ENCODE results near the gene EID2B.
A peak's percentile ranks its signal among the peaks of the same experiment; 100 is the strongest.

Gene EID2B

GRCh38 chr19:39531834-39532232, 819 bp downstream of the EID2B start:
- no peak for ATAC-seq

DNA sequence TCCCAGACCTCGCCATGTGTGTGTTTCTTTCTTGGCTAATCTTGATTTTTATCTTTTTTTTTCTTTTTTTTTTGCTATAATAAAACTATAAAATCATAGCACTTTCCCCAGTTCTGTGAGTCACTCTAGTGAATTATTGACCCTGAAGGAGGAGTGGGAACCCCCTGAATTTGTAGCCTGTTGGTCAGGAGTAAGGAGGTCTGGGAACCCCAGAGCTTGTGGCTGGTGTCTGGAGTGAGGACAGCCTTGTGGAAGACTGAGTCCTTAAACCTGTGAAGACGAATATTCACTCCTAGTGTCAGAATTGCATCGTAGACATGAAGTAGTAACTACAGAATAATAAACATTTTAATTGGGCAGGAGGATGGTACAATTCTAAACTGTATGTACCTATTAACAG, 7.4 kb downstream of the EID2B start:
- no peak for ATAC-seq

- peak in 1 of 2 donors; percentile 13 for ATAC-seq
Measured at GRCh38 chr19:39524495-39524894, 8.2 kb downstream of the EID2B start.

- ATAC-seq = no peak
Measured at GRCh38 chr19:39520541-39521484, 11.8 kb downstream of the EID2B start.

DNA sequence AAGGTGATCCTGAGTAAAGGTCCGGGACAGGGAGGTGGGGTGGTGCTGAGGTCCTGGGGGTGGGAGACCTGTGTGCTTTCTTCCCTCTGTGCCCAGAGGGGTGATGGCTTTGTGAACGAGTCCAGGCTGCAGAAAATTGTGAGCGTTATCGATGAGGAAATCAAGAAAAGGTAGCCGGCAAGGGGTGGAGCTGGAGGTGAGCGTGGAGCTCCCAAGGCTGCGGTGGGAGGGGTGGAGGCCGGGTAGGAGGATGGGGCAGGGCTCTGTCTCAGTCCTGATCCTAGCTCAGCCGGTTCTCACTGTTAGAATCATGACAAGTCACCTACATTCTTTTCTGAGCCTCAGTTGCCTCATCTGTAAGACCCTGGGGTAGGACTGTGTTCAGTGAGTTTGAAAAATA, 13.7 kb downstream of the EID2B start:
- ATAC-seq = no peak

DNA sequence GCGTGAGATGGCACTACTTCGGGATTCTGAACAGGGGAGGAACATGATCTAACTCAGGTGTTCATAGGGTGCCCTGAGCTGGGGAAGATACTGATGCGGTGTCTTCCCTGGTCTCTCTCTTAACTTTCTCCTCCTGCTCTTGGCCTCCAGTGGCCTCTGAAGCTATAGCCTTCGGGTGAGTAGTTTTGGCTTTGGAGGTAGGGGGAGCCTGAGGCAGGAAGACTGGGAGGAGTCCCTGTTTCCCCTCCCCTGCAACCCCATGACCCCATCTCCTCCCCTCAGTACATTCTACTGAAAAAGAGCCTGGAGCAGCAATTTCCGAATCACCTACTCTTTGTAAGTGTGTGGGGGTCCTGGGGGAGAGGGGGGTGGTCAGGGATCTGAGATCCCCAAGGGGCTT, 14.2 kb downstream of the EID2B start:
- ATAC-seq = no peak

GRCh38 chr19:39517432-39517831, 15.2 kb downstream of the EID2B start:
- ATAC-seq = no peak

DNA sequence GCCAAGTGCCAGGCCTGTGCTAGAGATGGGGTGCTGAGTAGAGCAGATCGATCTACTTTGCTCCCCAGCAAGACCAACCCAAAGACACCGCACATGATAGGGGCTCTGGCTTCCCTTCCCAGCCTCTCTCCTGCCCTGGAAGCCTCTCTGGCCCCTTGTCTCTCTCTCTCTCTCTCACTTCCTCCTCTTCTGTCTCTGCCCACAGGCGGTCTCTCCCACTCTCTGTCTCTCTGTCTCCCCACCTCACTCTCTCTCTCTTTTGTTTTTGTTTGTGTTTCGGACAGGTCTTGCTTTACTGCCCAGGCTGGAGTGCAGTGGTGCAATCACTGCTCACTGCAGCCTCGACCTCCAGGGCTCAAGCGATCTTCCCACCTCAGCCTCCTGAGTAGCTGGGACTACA, 16.4 kb downstream of the EID2B start:
- ATAC-seq = no peak

DNA sequence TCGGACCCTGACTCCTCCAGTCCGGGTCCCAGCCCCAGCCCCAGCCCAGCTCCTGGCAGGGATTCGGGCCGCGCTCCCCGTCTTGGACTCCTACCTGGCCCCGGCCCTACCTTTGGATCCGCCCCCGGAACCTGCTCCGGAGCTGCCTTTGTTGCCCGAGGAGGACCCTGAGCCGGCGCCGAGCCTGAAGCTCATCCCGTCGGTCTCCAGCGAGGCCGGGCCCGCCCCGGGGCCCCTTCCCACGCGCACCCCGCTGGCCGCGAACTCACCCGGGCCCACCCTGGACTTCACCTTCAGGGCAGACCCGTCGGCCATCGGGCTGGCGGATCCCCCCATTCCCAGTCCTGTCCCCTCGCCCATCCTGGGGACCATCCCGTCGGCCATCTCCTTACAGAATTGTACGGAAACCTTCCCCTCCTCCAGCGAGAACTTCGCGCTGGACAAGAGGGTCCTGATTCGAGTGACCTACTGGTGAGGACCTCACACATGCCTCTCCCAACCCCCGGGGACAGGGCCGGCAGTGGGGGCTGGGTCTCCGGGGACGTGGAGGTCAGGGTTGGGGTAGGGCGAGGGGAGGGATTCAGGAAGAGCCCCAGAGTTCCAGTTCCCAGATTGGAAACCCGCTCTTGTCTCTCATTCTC, 17.0 kb downstream of the EID2B start:
- ATAC-seq = no peak

GRCh38 chr19:39514840-39515550, 17.7 kb downstream of the EID2B start, which contains the start of gene SELENOV:
Gene SELENOV (plus strand): TSS chr19:39515139. CDS start chr19:39515213, 74 bp downstream.
- ATAC-seq = peak in 1 of 2 donors; percentile 55

DNA sequence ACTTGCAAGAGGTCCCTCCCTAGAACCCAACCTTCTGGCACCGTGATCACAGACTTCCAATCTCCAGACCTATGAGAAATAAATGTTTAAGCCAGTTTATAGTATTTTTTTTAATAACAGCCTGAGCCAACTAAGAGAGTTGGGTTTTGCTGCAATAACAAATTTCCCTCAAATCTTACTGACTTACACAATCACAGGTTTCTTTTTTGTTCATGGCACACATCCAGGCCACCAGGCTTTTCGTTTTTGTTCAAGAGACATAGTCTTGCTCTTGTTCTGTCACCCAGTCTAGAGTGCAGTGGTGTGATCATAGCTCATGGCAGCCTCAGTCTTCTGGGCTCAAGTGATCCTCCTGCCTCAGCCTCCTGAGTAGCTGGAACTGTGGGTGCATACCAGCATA, 19.7 kb downstream of the EID2B start:
- ATAC-seq = no peak

- no peak for ATAC-seq
Measured at GRCh38 chr19:39509233-39509632, 23.4 kb downstream of the EID2B start.

- ATAC-seq = no peak
Measured at GRCh38 chr19:39508629-39509028, 24.0 kb downstream of the EID2B start.

GRCh38 chr19:39507715-39508364, 24.8 kb downstream of the EID2B start:
- no peak for ATAC-seq

- peak; percentile 70 to 76 for ATAC-seq
Measured at GRCh38 chr19:39506944-39507714, 25.5 kb downstream of the EID2B start.

- no peak for ATAC-seq
Measured at GRCh38 chr19:39506598-39506943, 26.1 kb downstream of the EID2B start.

DNA sequence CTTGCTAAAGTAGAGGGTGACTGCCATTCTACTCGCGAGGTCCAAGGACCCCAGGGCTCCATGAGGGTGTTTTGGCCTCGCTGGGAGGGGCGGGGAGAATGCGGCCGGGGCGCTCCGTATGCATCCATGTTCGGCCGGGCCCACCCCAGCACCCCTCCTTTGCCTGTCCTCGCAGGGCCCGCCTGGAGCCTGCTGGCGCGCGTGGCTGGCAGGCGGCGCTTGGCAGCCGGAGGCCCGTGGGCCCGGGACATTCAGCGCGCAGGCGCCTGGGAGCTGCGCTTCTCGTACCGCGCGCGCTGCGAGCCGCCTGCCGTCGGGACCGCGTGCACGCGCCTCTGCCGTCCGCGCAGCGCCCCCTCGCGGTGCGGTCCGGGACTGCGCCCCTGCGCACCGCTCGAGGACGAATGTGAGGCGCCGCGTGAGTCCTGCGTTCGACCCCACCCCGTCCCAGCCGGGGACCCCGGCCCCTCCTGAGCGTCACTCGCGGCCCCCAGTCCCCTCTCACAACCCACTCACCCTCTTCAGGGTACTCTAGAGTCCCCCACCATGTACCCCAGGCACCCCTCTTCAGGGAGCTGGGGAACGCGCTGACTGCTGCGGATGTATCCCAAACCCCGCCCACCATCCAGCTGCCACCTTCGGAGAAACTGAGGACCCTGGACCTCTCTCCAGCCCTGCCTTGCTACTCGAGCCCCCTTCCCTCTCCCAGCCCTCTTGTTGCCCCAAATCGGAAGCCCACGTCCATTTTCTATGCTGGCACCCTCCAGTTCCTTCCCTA, 29.8 kb downstream of the EID2B start:
- ATAC-seq = peak; percentile 57 to 58

DNA sequence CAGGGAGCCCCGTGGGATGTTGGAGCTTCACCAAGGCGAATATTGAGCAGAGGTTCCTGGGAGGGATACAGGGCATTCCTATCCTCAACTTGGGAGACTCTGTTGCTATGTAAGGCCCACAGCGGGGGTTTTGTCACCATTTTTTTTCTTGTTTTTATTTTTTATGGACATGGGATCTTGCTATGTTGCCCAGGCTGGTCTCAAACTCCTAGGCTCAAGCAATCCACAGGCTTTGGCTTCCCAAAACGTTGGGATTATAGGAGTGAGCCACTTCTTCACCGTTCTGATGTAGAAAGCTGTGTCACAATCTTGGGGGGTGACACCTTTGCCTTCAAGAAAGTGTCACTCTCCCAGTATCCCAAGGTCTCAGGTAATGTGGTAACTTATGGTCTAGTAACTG, 31.3 kb downstream of the EID2B start:
- no peak for ATAC-seq

DNA sequence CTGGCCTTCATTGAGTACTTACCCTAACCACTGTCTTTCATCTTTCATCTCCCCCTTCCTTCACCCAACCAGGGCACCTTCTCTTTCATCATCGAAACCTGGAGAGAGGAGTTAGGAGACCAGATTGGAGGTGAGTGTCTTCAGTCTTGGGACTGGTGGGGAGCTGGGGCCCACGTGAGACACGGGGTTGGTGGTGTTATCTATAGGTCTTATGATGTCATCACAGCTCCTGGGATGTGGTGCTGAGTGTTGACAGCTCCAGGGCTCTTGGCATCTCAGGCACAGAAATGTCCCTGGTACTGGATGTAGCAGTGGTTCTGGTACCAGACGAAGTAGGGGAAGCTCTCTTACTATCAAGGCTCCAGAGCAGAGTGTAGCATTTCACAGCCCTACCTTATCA, 32.1 kb downstream of the EID2B start:
- ATAC-seq = no peak

DNA sequence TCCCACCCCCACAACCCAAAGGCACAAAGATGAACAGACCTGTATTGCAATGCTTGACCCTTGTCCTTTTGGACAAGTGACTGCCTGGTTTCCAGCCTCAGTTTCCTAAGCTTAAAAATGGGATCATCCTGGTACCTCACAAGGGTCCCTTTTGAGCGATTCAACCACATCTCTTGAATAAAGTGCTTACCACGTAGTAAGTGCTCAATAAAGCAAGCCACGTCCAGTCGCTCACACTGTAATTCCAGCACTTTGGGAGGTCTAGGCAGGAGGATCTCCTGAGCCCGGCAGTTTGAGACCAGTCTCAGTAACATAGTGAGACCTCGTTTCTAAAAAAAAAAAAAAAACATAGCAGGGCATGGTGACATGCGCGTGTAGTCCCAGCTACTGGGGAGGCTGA, 32.7 kb downstream of the EID2B start:
- no peak for ATAC-seq

Measured in activated CD4-positive, CD25-positive, alpha-beta regulatory T cell treated with anti-CD3 and anti-CD28 coated beads, Interleukin-2, amount 50 U/mL, for 24 hours (primary cell).